KMS-11 (cell line): Measurements from ENCODE around the gene TPM4.

Source experiments
- H2AFZ ChIP-seq: fragments of 200-600 bp; sonication (generic); 2 replicates; pipeline ENCODE4 v1.6.1; 2016; ENCODE audit warnings: antibody characterized with exemption, mixed run types, low read depth
- H3K27ac ChIP-seq: fragments of 200-600 bp; sonication (generic); 2 replicates; pipeline ENCODE4 v1.6.1; 2016; ENCODE audit warnings: mild to moderate bottlenecking, mixed run types
- H3K27me3 ChIP-seq: fragments of 200-600 bp; sonication (generic); 2 replicates; pipeline ENCODE4 v1.6.1; 2017; ENCODE audit warnings: mild to moderate bottlenecking, low read depth, mixed run types, moderate library complexity; ENCODE audit not compliant: insufficient read depth
- H3K36me3 ChIP-seq: fragments of 200-600 bp; sonication (generic); 2 replicates; pipeline ENCODE4 v1.6.1; 2017; ENCODE audit warnings: mild to moderate bottlenecking, mixed run types; ENCODE audit not compliant: insufficient read depth
- H3K4me1 ChIP-seq: fragments of 200-600 bp; sonication (generic); 2 replicates; pipeline ENCODE4 v1.6.1; 2016; ENCODE audit warnings: mild to moderate bottlenecking, low read depth, mixed run types; ENCODE audit not compliant: poor library complexity, severe bottlenecking
- H3K4me2 ChIP-seq: fragments of 200-600 bp; sonication (generic); 2 replicates; pipeline ENCODE4 v1.7.0; 2016; ENCODE audit warnings: mild to moderate bottlenecking, mixed run types
- H3K4me3 ChIP-seq: fragments of 200-600 bp; sonication (generic); IDR thresholded peaks from 2 replicates; pipeline ENCODE4 v1.6.1; 2017; ENCODE audit warnings: low read depth, low read length, mixed read lengths; ENCODE audit not compliant: insufficient read depth
- H3K79me2 ChIP-seq: fragments of 200-600 bp; sonication (generic); 2 replicates; pipeline ENCODE4 v1.6.1; 2016; ENCODE audit warnings: low read depth, mixed run types; ENCODE audit not compliant: insufficient read depth
- H3K9ac ChIP-seq: fragments of 200-600 bp; sonication (generic); 2 replicates; pipeline ENCODE4 v1.6.1; 2016; ENCODE audit warnings: mild to moderate bottlenecking, mixed run types
- H4K20me1 ChIP-seq: fragments of 200-600 bp; sonication (generic); 2 replicates; pipeline ENCODE4 v1.6.1; 2016; ENCODE audit warnings: mild to moderate bottlenecking, mixed run types; ENCODE audit not compliant: insufficient read depth
- TF ChIP-seq, protein P1 (sequence below): fragments of 200-600 bp; sonication (generic); conservative IDR thresholded peaks from 2 replicates; pipeline ENCODE4 v1.6.1; 2017; ENCODE audit warnings: low read depth, mild to moderate bottlenecking, antibody characterized with exemption, low read length, moderate library complexity, mixed read lengths

The TPM4 gene

DNA sequence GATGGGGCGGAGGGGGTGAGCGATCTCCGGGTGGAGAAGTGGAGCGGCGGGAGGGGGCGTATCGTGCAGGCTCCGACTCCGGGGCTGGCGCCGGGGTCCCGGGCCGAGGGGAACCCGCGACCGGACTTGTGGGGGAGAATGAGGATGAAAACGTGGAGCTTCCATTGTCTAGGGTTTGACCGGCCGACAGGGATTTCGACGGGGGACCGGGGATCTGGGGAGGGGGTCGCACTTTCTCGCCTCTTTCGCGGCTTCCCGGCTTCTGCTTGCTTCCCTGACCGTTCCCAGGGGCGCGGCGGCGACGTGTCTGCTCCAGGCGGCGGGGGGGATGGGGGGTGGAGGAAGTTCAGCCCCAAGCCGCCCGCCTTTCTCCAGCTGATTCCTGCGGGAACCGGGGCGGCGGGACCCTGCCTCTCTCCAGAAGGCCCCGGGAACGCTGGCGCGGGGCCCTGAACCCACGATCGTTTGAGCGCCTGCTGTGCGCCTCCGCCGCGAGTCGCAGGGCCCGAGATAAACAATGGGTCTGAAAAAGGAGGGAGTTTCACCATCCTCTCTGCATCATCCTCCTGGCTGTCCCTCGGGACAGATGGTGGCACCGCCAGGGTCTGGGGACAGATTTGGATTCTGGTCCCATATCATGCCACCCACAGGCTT is 790 bp downstream of the TPM4 start:
- H3K4me3 ChIP-seq: no peak overlapping the region
- H3K27me3 ChIP-seq: no peaks in the 10 kb centered on the region
- TF ChIP-seq, protein P1, sequence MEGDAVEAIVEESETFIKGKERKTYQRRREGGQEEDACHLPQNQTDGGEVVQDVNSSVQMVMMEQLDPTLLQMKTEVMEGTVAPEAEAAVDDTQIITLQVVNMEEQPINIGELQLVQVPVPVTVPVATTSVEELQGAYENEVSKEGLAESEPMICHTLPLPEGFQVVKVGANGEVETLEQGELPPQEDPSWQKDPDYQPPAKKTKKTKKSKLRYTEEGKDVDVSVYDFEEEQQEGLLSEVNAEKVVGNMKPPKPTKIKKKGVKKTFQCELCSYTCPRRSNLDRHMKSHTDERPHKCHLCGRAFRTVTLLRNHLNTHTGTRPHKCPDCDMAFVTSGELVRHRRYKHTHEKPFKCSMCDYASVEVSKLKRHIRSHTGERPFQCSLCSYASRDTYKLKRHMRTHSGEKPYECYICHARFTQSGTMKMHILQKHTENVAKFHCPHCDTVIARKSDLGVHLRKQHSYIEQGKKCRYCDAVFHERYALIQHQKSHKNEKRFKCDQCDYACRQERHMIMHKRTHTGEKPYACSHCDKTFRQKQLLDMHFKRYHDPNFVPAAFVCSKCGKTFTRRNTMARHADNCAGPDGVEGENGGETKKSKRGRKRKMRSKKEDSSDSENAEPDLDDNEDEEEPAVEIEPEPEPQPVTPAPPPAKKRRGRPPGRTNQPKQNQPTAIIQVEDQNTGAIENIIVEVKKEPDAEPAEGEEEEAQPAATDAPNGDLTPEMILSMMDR: no peak
- peaks cover 30% of the 10 kb centered on the region for H3K4me1 ChIP-seq
- H4K20me1 ChIP-seq: no peaks in the 10 kb centered on the region
- peak overlapping the region; percentile 100 for H3K27ac ChIP-seq
- H3K79me2 ChIP-seq: peaks cover 40% of the 10 kb centered on the region
- 0 out of 2 replicates have a peak, but pooled peaks cover 7% of the 10 kb centered on the region for H3K36me3 ChIP-seq
- peak overlapping the region; percentile 94 for H3K4me2 ChIP-seq
- no peak overlapping the region for H2AFZ ChIP-seq
- H3K9ac ChIP-seq: peak overlapping the region; percentile 93

DNA sequence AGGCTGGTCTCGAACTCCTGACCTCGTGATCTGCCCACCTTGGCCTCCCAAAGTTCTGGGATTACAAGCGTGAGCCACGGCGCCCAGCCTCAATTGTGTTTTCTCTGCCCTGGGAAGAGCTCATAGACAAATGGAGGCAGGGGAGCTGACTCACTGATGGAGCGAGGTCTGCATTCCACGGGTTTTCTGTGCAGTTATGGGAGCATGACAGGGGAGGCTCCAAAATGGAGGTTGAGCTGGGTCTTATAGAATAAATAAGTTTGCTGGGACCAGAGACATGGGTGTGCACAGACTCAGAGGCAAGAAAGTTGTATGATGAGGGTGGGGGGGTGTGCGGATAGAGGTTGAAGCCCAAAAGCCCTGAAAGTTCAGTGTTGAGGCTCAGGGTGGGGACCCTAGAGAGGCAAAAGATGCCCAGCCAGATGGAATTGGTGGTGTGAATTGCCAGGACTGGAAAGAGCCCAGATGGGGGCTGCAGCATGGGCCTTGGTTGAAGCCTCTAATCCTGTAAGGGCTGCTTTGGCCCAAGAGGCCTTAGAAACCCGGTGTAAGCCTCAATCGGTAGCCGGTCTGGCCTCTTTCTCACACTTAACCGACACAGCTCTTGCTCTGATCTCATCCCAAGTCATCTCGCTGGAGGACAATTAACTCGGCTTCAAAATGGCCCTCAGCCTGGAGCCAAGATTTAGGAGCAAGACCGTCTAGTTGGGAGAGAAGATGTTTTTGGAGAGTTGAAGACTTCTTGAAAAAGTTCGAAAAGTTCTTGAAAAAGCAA is 1.9 kb downstream of the TPM4 start:
- no peak overlapping the region for H2AFZ ChIP-seq
- H3K9ac ChIP-seq: peak overlapping the region; percentile 93
- H3K4me2 ChIP-seq: peak overlapping the region; percentile 94
- H3K4me1 ChIP-seq: peaks cover 30% of the 10 kb centered on the region
- H4K20me1 ChIP-seq: no peaks in the 10 kb centered on the region
- no peak overlapping the region for H3K4me3 ChIP-seq
- no peaks in the 10 kb centered on the region for H3K27me3 ChIP-seq
- TF ChIP-seq, protein P1: no peak
- peaks cover 7% of the 10 kb centered on the region; the same call in 1 of the 2 replicates for H3K36me3 ChIP-seq
- peak overlapping the region; percentile 100 for H3K27ac ChIP-seq
- peaks cover 47% of the 10 kb centered on the region for H3K79me2 ChIP-seq

DNA sequence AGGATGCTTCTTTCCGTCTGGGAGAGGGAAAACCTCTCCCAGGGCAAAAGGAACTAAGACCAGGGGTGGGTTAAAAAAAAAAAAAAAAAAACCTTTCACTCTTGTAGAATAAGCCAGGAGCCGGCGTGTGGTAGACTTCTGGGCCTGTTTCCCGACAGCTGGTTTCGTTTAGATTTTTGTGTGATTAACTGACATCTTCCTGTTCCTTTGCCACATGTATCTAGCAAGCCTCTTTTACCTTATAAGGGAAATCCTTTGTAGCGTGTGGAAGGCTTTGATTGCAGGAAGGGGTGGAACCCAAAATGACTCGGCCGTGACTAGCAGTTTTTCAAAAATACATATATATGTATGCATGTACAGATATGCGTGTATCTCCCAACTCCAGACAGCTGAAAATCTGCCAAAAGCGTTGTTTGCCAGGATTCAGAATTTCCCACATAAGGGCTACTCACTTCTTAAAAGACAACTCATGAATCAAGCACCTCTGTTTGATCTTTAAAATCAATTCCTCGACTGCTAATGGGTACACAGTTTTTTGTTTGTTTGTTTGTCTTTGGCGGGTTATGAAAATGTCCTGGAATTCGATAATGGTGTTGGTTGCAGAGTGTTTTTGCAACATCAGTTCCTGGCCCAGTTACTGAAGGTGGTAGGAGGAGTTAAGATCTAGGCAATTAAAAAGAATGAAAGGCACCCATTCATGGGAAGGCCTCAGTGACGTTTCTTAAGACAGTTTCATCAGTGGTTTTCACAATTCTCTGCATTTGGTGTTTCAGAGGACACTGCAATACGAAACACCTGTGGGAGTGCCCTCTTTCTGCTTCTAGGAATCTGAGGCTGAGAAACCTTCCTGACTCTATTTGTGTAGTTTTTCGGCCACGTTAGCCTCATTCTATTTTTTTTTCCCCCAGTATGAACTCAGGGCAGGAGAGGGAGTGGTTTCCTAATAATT is 2.7 kb downstream of the TPM4 start:
- H3K4me2 ChIP-seq: peak overlapping the region; percentile 94
- TF ChIP-seq, protein P1: no peak
- H3K27ac ChIP-seq: peak overlapping the region; percentile 100
- H3K27me3 ChIP-seq: no peaks in the 10 kb centered on the region
- H3K36me3 ChIP-seq: peaks cover 9% of the 10 kb centered on the region; the same call in 1 of the 2 replicates
- H3K4me3 ChIP-seq: no peak overlapping the region
- H3K79me2 ChIP-seq: peaks cover 50% of the 10 kb centered on the region
- no peak overlapping the region for H2AFZ ChIP-seq
- no peaks in the 10 kb centered on the region for H4K20me1 ChIP-seq
- H3K4me1 ChIP-seq: peaks cover 30% of the 10 kb centered on the region
- H3K9ac ChIP-seq: peak overlapping the region; percentile 93

DNA sequence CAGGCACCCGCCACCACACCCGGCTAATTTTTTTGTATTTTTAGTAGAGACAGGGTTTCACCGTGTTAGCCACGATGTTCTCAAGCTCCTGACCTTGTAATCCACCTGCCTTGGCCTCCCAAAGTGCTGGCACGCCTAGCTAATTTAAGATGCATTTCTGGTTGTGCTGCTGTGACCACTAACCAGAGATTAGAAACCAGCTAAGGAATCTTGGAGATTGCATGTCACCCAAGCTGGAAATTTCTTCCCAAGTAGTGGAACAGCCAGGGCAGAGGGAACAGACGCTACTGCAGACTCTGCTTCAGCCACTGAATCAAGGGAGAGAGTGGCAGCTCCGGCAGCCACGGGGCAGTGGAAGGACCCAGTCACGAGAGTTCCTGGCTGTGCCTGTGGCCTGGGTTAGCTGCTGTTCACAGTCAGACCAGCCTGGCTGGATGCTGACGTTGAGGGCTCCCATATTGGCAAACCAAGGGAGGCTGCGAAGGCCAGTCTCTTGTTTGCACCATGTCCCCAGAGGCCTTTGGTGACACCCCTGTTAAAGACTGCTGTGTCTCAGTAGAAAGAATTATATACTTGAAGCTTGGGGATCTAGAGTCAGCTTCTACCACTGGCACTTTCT is 7.9 kb downstream of the TPM4 start:
- no peak overlapping the region for H3K4me3 ChIP-seq
- H3K4me1 ChIP-seq: peaks cover 21% of the 10 kb centered on the region
- TF ChIP-seq, protein P1: no peak
- H3K9ac ChIP-seq: no peak overlapping the region
- no peak overlapping the region for H2AFZ ChIP-seq
- H4K20me1 ChIP-seq: no peaks in the 10 kb centered on the region
- H3K36me3 ChIP-seq: peaks cover 25% of the 10 kb centered on the region; the same call in 1 of the 2 replicates
- peaks cover 41% of the 10 kb centered on the region for H3K79me2 ChIP-seq
- H3K4me2 ChIP-seq: no peak overlapping the region
- no peak overlapping the region for H3K27ac ChIP-seq
- no peaks in the 10 kb centered on the region for H3K27me3 ChIP-seq
